K562 (cell line): Measurements from ENCODE around the gene C9orf50. TPM values are rescaled to one million over a fixed set of nuclear protein-coding genes. Genes with fewer than 3 reads are reported as not detected.

Experiments used
- ARID2 ChIP-seq: fragments of 450-650 bp; IDR thresholded peaks from 2 replicates; pipeline ENCODE4 v1.6.1; 2017; ENCODE audit warnings: antibody characterized with exemption, mild to moderate bottlenecking
- CBX8 ChIP-seq: fragments of 200-600 bp; sonication (generic); IDR thresholded peaks from 2 replicates; pipeline ENCODE4 v1.6.1; 2012; ENCODE audit warnings: borderline replicate concordance, mixed run types, low read depth, mild to moderate bottlenecking, moderate library complexity, mixed read lengths, low read length, control low read depth, inconsistent platforms; ENCODE audit not compliant: poor library complexity, severe bottlenecking; ENCODE audit errors: extremely low read depth
- CC2D1A ChIP-seq: fragments of 450-650 bp; IDR thresholded peaks from 2 replicates; pipeline ENCODE4 v1.6.1; 2017; ENCODE audit warnings: mild to moderate bottlenecking
- DIDO1 ChIP-seq: fragments of 450-650 bp; IDR thresholded peaks from 2 replicates; pipeline ENCODE4 v1.6.1; 2016; ENCODE audit warnings: low read depth, missing biosample characterization, missing genetic modification characterization
- HSF4 ChIP-seq: fragments of 250-450 bp; sonication (Bioruptor Pico); IDR thresholded peaks from 2 replicates; pipeline ENCODE4 v2.1.2; 2022; ENCODE audit warnings: mild to moderate bottlenecking, moderate library complexity, borderline replicate concordance
- L3MBTL2 ChIP-seq: fragments of 450-650 bp; IDR thresholded peaks from 2 replicates; pipeline ENCODE4 v1.6.1; 2016; ENCODE audit warnings: mild to moderate bottlenecking, moderate library complexity
- POU5F1 ChIP-seq: fragments of 150-350 bp; IDR thresholded peaks from 2 replicates; pipeline ENCODE4 v1.6.1; 2014; ENCODE audit warnings: borderline replicate concordance, low read length, low read depth, mild to moderate bottlenecking; ENCODE audit not compliant: partially characterized antibody
- SIRT6 ChIP-seq: IDR thresholded peaks from one replicate; pipeline ENCODE4 v1.6.1; 2012; ENCODE audit warnings: low read depth, mild to moderate bottlenecking, control low read depth, inconsistent platforms, low read length, moderate library complexity
- SLC30A9 ChIP-seq: fragments of 250-450 bp; sonication (Bioruptor Pico); IDR thresholded peaks from 2 replicates; pipeline ENCODE4 v1.8.0; 2022; ENCODE audit warnings: mild to moderate bottlenecking, moderate library complexity
- STAT5B ChIP-seq: fragments of 250-450 bp; sonication (Bioruptor Pico); IDR thresholded peaks from 2 replicates; pipeline ENCODE4 v1.8.0; 2021; ENCODE audit warnings: mild to moderate bottlenecking, inconsistent platforms
- ZNF12 ChIP-seq: sonication (generic); formaldehyde crosslinking; IDR thresholded peaks from 2 replicates; pipeline ENCODE4 v1.4.0; 2020; ENCODE audit warnings: mild to moderate bottlenecking, missing genetic modification reagents
- ZNF217 ChIP-seq: sonication (generic); formaldehyde crosslinking; IDR thresholded peaks from 2 replicates; pipeline ENCODE4 v1.8.0; 2022; ENCODE audit warnings: mild to moderate bottlenecking, missing genetic modification reagents
- ZNF444 ChIP-seq: fragments of 250-450 bp; sonication (Bioruptor Pico); IDR thresholded peaks from 2 replicates; pipeline ENCODE4 v1.4.0; 2020; ENCODE audit warnings: mild to moderate bottlenecking, moderate library complexity
- ZNF57 ChIP-seq: fragments of 450-650 bp; formaldehyde crosslinking; IDR thresholded peaks from 2 replicates; pipeline ENCODE4 v1.4.0; 2020; ENCODE audit warnings: mild to moderate bottlenecking, moderate library complexity
- polyA plus RNA-seq, 8 experiments: library from polyadenylated mRNA; depleted of rRNA in 4 of 8; stranded (reverse) in 5 of 8; unstranded in 3 of 8; fragments of >200 nt; fragmentation: Nextera tagmentation in 2 of 8; fragmentation: Illumina TruSeq in 1 of 8; extraction: Ambion mirVana in 2 of 8; extraction: Trizol in 1 of 8; gene quantifications; 2 replicates each; pipeline versions ENCODE4 v1.2.1 to v1.2.3, GENCODE V29; 2011 to 2014; ENCODE audit warnings: inconsistent platforms in 1 of 8, missing spikeins in 1 of 8
- total RNA-seq, 7 experiments: library from RNA; depleted of rRNA in 6 of 7; stranded (reverse); fragments of >200 nt in 6 of 7; fragmentation: Illumina TruSeq in 2 of 7; extraction: Trizol in 2 of 7; gene quantifications; 2 replicates each; pipeline versions ENCODE4 v1.2.1 to v1.2.3, GENCODE V29; 2011 to 2021; ENCODE audit warnings: low replicate concordance in 1 of 7
- TF ChIP-seq, protein P1 (sequence below): fragments of 250-450 bp; sonication (Bioruptor Pico); IDR thresholded peaks from 2 replicates; pipeline ENCODE4 v1.8.0; 2021; ENCODE audit warnings: mild to moderate bottlenecking, moderate library complexity
- TF ChIP-seq, protein P2 (sequence below): sonication (generic); formaldehyde crosslinking; IDR thresholded peaks from 2 replicates; pipeline ENCODE4 v1.8.1; 2023; ENCODE audit warnings: missing genetic modification reagents, mild to moderate bottlenecking, borderline replicate concordance
- TF ChIP-seq, protein P3 (sequence below), 2 experiments: IDR thresholded peaks; 2 replicates each; pipeline ENCODE4 v1.6.1; 2011; ENCODE audit warnings: borderline replicate concordance in 1 of 2, control low read depth in 1 of 2, low read depth in 1 of 2, low read length in 1 of 2, mild to moderate bottlenecking in 1 of 2, mixed read lengths in 1 of 2, moderate library complexity in 1 of 2; ENCODE audit not compliant: insufficient read depth in 1 of 2, insufficient read length in 1 of 2, poor library complexity in 1 of 2, severe bottlenecking in 1 of 2; ENCODE audit errors: extremely low read depth in 1 of 2
- TF ChIP-seq, protein P4 (sequence below): sonication (generic); formaldehyde crosslinking; IDR thresholded peaks from 2 replicates; pipeline ENCODE4 v1.9.0; 2022; ENCODE audit warnings: mild to moderate bottlenecking, missing genetic modification reagents

Gene C9orf50
- total and polyA plus RNA-seq, 9 of the 15 experiments (the other 6 are each of a cell fraction or from before 2014, with no cell fraction given), result not detected

DNA sequence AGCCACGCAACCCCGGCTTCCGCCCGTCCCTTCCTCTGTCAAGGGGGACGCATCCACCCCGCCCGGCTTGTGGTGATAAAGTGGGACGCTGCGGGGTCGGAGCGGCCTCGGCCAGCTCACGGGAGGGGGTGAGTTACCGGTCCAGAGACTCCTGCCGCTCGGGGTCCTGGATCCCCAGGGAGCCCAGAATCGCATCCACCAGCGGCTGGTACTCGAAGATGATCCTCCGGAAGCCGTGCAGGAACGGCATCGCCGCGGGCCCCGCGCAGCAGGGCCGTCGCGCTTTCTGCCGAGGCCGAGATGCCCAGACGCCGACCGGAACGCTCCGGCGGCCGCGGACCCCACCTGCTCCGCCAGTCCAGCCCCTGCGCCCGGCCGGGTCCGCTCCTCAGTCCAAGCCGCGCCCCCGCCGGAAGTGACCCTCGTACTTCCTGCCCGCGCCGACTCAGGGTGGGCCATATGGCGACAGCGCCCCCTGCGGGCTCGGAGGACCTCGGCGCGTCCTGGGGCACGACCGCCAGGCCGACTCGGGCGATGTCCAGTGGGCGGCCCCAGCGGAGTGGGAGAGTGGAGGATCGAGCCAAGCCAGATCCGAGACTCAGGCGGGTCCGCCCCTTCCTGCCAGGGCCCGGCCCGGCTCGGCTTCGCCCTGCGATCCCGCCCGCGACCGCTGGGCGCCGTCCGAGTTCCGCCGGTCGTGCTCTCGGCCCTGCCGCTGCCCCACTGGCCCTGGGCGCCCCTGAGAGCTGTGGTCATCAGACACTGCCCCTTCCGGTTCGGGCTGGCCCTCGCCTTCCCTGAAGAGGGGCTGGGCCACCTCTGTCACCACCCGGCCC lies 21.1 kb upstream of the C9orf50 start, which contains the start of gene ASB6 (continued):
- TF ChIP-seq STAT5B (CRISPR knock-in tag) (no peak), ZNF217 (CRISPR knock-in tag) (no peak), SIRT6 (no peak), ARID2 (0 out of 2 replicates have a peak, but pooled peaks have one; percentile 64), ZNF12 (CRISPR knock-in tag) (0 out of 2 replicates have a peak, but pooled peaks have one; percentile 1), CBX8 (no peak), POU5F1 (no peak), L3MBTL2 (peak; percentile 72; the same call in 1 of the 2 replicates), CC2D1A (peak; percentile 76; the same call in 1 of the 2 replicates), SLC30A9 (no peak), DIDO1 (peak; percentile 76), HSF4 (no peak), ZNF444 (no peak), ZNF57 (no peak)
- TF ChIP-seq, protein P1, sequence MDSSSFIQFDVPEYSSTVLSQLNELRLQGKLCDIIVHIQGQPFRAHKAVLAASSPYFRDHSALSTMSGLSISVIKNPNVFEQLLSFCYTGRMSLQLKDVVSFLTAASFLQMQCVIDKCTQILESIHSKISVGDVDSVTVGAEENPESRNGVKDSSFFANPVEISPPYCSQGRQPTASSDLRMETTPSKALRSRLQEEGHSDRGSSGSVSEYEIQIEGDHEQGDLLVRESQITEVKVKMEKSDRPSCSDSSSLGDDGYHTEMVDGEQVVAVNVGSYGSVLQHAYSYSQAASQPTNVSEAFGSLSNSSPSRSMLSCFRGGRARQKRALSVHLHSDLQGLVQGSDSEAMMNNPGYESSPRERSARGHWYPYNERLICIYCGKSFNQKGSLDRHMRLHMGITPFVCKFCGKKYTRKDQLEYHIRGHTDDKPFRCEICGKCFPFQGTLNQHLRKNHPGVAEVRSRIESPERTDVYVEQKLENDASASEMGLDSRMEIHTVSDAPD (CRISPR knock-in tag), result no peak
- TF ChIP-seq, protein P2, sequence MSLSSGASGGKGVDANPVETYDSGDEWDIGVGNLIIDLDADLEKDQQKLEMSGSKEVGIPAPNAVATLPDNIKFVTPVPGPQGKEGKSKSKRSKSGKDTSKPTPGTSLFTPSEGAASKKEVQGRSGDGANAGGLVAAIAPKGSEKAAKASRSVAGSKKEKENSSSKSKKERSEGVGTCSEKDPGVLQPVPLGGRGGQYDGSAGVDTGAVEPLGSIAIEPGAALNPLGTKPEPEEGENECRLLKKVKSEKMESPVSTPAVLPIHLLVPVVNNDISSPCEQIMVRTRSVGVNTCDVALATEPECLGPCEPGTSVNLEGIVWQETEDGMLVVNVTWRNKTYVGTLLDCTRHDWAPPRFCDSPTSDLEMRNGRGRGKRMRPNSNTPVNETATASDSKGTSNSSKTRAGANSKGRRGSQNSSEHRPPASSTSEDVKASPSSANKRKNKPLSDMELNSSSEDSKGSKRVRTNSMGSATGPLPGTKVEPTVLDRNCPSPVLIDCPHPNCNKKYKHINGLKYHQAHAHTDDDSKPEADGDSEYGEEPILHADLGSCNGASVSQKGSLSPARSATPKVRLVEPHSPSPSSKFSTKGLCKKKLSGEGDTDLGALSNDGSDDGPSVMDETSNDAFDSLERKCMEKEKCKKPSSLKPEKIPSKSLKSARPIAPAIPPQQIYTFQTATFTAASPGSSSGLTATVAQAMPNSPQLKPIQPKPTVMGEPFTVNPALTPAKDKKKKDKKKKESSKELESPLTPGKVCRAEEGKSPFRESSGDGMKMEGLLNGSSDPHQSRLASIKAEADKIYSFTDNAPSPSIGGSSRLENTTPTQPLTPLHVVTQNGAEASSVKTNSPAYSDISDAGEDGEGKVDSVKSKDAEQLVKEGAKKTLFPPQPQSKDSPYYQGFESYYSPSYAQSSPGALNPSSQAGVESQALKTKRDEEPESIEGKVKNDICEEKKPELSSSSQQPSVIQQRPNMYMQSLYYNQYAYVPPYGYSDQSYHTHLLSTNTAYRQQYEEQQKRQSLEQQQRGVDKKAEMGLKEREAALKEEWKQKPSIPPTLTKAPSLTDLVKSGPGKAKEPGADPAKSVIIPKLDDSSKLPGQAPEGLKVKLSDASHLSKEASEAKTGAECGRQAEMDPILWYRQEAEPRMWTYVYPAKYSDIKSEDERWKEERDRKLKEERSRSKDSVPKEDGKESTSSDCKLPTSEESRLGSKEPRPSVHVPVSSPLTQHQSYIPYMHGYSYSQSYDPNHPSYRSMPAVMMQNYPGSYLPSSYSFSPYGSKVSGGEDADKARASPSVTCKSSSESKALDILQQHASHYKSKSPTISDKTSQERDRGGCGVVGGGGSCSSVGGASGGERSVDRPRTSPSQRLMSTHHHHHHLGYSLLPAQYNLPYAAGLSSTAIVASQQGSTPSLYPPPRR (CRISPR knock-in tag), result peak; percentile 95
- TF ChIP-seq, protein P3, sequence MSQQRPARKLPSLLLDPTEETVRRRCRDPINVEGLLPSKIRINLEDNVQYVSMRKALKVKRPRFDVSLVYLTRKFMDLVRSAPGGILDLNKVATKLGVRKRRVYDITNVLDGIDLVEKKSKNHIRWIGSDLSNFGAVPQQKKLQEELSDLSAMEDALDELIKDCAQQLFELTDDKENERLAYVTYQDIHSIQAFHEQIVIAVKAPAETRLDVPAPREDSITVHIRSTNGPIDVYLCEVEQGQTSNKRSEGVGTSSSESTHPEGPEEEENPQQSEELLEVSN (IDR thresholded peaks at IDR 0.05; ENCODE audit: borderline replicate concordance in 1 of 2, extremely low read depth in 1 of 2, insufficient read depth in 1 of 2, insufficient read length in 1 of 2, low read depth in 1 of 2, low read length in 1 of 2, poor library complexity in 1 of 2, severe bottlenecking in 1 of 2), result peak in 1 of 2 experiments; percentile 33
- TF ChIP-seq, protein P4, sequence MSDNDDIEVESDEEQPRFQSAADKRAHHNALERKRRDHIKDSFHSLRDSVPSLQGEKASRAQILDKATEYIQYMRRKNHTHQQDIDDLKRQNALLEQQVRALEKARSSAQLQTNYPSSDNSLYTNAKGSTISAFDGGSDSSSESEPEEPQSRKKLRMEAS (CRISPR knock-in tag), result peak; percentile 89
